ENCODE measurements around the gene SCUBE3.

The SCUBE3 gene

GRCh38 chr6:35259194-35259947 lies 45.6 kb downstream of the SCUBE3 start, which contains the start of gene ZNF76:
Gene ZNF76 (plus strand): TSS chr6:35259735. CDS start chr6:35281152, 21,417 bp downstream.
- peak within 1 kb of the TSS; percentile 85 for H3K4me3 ChIP-seq (ENCODE audit: control insufficient read depth, low read depth, low read length)
- no peak for TF ChIP-seq CTCF (IDR thresholded peaks at IDR 0.05; ENCODE audit: control insufficient read depth, insufficient read depth, low read depth, low read length, missing control alignments)
- DNase-seq (ENCODE audit: low read depth), result peak; percentile 73

GRCh38 chr6:35259948-35260590 lies 46.3 kb downstream of the SCUBE3 start:
- TF ChIP-seq CTCF (IDR thresholded peaks at IDR 0.05; ENCODE audit: control insufficient read depth, insufficient read depth, low read depth, low read length, missing control alignments), result no peak
- no peak for DNase-seq (ENCODE audit: low read depth)
- peak overlapping the region; percentile 85 for H3K4me3 ChIP-seq (ENCODE audit: control insufficient read depth, low read depth, low read length)

- no peak overlapping the region; the same call in 1 of the 2 replicates for H3K4me3 ChIP-seq (ENCODE audit: control insufficient read depth, low read depth, low read length)
- no peak for DNase-seq (ENCODE audit: low read depth)
- TF ChIP-seq CTCF (IDR thresholded peaks at IDR 0.05; ENCODE audit: control insufficient read depth, insufficient read depth, low read depth, low read length, missing control alignments), result no peak
These were observed 47.1 kb downstream of the SCUBE3 start for GRCh38 chr6:35260591-35261570.

GRCh38 chr6:35262596-35262995 lies 48.8 kb downstream of the SCUBE3 start:
- no peak for DNase-seq (ENCODE audit: low read depth)
- no peak overlapping the region for H3K4me3 ChIP-seq (ENCODE audit: control insufficient read depth, low read depth, low read length)
- TF ChIP-seq CTCF (IDR thresholded peaks at IDR 0.05; ENCODE audit: control insufficient read depth, insufficient read depth, low read depth, low read length, missing control alignments), result no peak

- TF ChIP-seq CTCF (IDR thresholded peaks at IDR 0.05; ENCODE audit: control insufficient read depth, insufficient read depth, low read depth, low read length, missing control alignments), result no peak
- no peak for DNase-seq (ENCODE audit: low read depth)
- H3K4me3 ChIP-seq (ENCODE audit: control insufficient read depth, low read depth, low read length), result no peak overlapping the region
These were observed 51.0 kb downstream of the SCUBE3 start for GRCh38 chr6:35264550-35265274.

- no peak for DNase-seq (ENCODE audit: low read depth)
- no peak for TF ChIP-seq CTCF (IDR thresholded peaks at IDR 0.05; ENCODE audit: control insufficient read depth, insufficient read depth, low read depth, low read length, missing control alignments)
- H3K4me3 ChIP-seq (ENCODE audit: control insufficient read depth, low read depth, low read length), result no peak overlapping the region
These were observed 51.8 kb downstream of the SCUBE3 start for GRCh38 chr6:35265523-35265922.

All from AG09309 (cell line).